DOHH2 (cell line): ENCODE data around the gene CENPP.

ENCODE experiments used
- H3F3A ChIP-seq: fragments of 200-600 bp; sonication (generic), shearing (Covaris generic); 2 replicates; pipeline ENCODE4 v1.6.0; 2016; ENCODE audit warnings: antibody characterized with exemption, mild to moderate bottlenecking; ENCODE audit not compliant: control insufficient read depth, insufficient read depth
- H3K27ac ChIP-seq: fragments of 200-600 bp; sonication (generic); 2 replicates; pipeline ENCODE4 v1.5.1; 2014; ENCODE audit warnings: low read depth, mild to moderate bottlenecking, low read length, moderate library complexity
- H3K27me3 ChIP-seq: fragments of 200-600 bp; sonication (generic); 2 replicates; pipeline ENCODE4 v1.6.1; 2014; ENCODE audit warnings: mild to moderate bottlenecking, low read length, mixed read lengths; ENCODE audit not compliant: control insufficient read depth
- H3K36me3 ChIP-seq: fragments of 200-600 bp; sonication (generic); 2 replicates; pipeline ENCODE4 v1.6.1; 2014; ENCODE audit warnings: mild to moderate bottlenecking, low read length, moderate library complexity, mixed read lengths; ENCODE audit not compliant: control insufficient read depth
- H3K4me1 ChIP-seq: fragments of 200-600 bp; sonication (generic); 2 replicates; pipeline ENCODE4 v1.6.1; 2014; ENCODE audit warnings: mild to moderate bottlenecking, low read length, mixed read lengths; ENCODE audit not compliant: control insufficient read depth
- H3K4me2 ChIP-seq: fragments of 200-600 bp; sonication (generic); 2 replicates; pipeline ENCODE4 v1.6.0; 2014; ENCODE audit warnings: mild to moderate bottlenecking, low read length, moderate library complexity
- H3K4me3 ChIP-seq: fragments of 200-600 bp; sonication (generic); 2 replicates; pipeline ENCODE4 v1.5.1; 2014; ENCODE audit warnings: mild to moderate bottlenecking, low read length, mixed read lengths
- H3K79me2 ChIP-seq: fragments of 200-600 bp; sonication (generic); 2 replicates; pipeline ENCODE4 v1.6.1; 2014; ENCODE audit warnings: mild to moderate bottlenecking, low read length, mixed read lengths; ENCODE audit not compliant: control insufficient read depth
- H3K9me2 ChIP-seq: fragments of 200-600 bp; sonication (generic); replicated peaks from 2 replicates; pipeline ENCODE4 v1.6.1; 2014; ENCODE audit warnings: mild to moderate bottlenecking, low read length, mixed read lengths; ENCODE audit not compliant: control insufficient read depth
- H3K9me3 ChIP-seq: fragments of 200-600 bp; sonication (generic); 2 replicates; pipeline ENCODE4 v1.6.1; 2014; ENCODE audit warnings: antibody characterized with exemption, low read length, mixed read lengths; ENCODE audit not compliant: control insufficient read depth, insufficient read depth
- H4K20me1 ChIP-seq: fragments of 200-600 bp; sonication (generic); 2 replicates; pipeline ENCODE4 v1.6.0; 2014; ENCODE audit warnings: low read depth, mild to moderate bottlenecking, antibody characterized with exemption, low read length, moderate library complexity; ENCODE audit not compliant: control insufficient read depth, insufficient read depth
- EZH2phosphoT487 ChIP-seq: fragments of 200-600 bp; sonication (generic); IDR thresholded peaks from 2 replicates; pipeline ENCODE4 v1.6.1; 2017; ENCODE audit warnings: borderline replicate concordance, mild to moderate bottlenecking, antibody characterized with exemption, low read length, moderate library complexity, mixed read lengths
- TF ChIP-seq, protein P1 (sequence below): fragments of 200-600 bp; sonication (generic); IDR thresholded peaks from one replicate; pipeline ENCODE4 v1.5.1; 2014; ENCODE audit warnings: antibody characterized with exemption, mild to moderate bottlenecking, low read depth, low read length; ENCODE audit not compliant: poor library complexity, severe bottlenecking

CENPP gene

DNA sequence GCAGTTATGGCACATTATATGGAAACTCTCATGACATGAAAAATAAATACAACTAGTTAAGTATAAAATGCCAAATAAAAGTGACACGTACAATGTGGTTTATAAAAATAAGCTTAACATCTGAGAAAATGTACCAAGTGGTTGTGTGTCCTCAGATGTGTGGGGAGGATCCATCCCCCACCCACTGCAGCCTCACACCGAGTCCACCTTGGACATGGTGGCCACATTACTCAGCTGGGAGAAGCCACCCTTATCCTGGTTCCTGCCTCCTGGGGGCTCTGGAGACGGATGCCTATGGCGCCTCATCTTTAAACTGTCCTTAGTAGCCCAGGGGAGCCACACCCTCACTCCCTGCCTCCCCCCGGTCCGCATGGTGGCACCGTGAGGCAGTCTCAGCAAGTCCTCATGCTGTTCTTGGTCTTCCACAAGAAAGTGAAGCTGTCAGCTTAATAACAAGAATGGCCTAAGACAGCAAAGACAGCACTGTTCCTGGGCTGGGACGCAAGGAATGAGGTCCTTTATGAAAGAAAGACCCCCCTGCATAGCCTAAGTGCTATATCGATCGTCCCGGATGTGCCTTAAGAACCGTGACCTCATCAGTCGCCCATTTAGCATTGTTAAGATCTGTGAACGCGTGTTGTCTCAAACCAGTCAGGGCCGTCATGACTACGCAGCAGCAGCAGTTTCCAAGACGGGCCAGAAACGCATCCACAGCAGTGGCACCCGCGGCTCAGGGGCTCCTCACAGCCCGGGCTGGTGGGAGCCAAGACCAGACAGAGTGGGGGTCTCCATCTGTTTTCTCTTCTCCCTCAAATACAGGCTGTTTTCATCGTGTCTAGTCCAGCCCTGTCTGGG lies 287.7 kb downstream of the CENPP start:
- Histone ChIP-seq H3K4me2 (no peak overlapping the region), H3K9me2 (no peaks in the 10 kb centered on the region), H3K79me2 (no peaks in the 10 kb centered on the region), H3K4me1 (no peaks in the 10 kb centered on the region), H3K36me3 (peaks cover 45% of the 10 kb centered on the region), H3F3A (no peaks in the 10 kb centered on the region), H4K20me1 (no peaks in the 10 kb centered on the region), H3K9me3 (no peaks in the 10 kb centered on the region), H3K4me3 (no peak overlapping the region), H3K27me3 (no peaks in the 10 kb centered on the region), H3K27ac (no peak overlapping the region)
- TF ChIP-seq, protein P1, sequence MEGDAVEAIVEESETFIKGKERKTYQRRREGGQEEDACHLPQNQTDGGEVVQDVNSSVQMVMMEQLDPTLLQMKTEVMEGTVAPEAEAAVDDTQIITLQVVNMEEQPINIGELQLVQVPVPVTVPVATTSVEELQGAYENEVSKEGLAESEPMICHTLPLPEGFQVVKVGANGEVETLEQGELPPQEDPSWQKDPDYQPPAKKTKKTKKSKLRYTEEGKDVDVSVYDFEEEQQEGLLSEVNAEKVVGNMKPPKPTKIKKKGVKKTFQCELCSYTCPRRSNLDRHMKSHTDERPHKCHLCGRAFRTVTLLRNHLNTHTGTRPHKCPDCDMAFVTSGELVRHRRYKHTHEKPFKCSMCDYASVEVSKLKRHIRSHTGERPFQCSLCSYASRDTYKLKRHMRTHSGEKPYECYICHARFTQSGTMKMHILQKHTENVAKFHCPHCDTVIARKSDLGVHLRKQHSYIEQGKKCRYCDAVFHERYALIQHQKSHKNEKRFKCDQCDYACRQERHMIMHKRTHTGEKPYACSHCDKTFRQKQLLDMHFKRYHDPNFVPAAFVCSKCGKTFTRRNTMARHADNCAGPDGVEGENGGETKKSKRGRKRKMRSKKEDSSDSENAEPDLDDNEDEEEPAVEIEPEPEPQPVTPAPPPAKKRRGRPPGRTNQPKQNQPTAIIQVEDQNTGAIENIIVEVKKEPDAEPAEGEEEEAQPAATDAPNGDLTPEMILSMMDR, result no peak
- no peak for TF ChIP-seq EZH2phosphoT487

DNA sequence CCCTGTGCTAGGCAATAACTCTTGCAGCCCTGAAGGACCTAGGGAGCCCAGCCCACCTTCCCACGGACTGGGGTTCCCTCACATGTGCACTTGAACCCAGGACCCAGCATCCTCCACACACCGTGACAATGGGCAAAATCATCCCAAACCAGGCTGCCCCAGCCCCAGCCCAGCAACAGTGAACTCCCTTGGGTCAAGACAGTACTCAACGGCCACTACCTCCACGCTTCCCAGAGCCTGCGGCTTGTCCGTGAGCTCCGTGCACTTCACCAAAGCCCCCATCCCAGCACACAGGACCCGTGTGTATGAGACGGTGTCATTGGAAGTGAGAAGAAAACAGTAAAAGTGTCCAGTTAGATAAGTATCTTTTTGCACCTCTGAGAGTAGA lies 288.4 kb downstream of the CENPP start:
- peaks cover 50% of the 10 kb centered on the region for H3K36me3 ChIP-seq
- H4K20me1 ChIP-seq, result no peaks in the 10 kb centered on the region
- H3K4me2 ChIP-seq, result no peak overlapping the region
- TF ChIP-seq EZH2phosphoT487, result no peak
- TF ChIP-seq, protein P1, result no peak
- no peaks in the 10 kb centered on the region for H3K79me2 ChIP-seq
- H3K27ac ChIP-seq, result no peak overlapping the region
- no peaks in the 10 kb centered on the region for H3K9me3 ChIP-seq
- H3K4me3 ChIP-seq, result no peak overlapping the region
- no peaks in the 10 kb centered on the region for H3K9me2 ChIP-seq
- H3F3A ChIP-seq, result no peaks in the 10 kb centered on the region
- no peaks in the 10 kb centered on the region for H3K4me1 ChIP-seq
- H3K27me3 ChIP-seq, result no peaks in the 10 kb centered on the region

DNA sequence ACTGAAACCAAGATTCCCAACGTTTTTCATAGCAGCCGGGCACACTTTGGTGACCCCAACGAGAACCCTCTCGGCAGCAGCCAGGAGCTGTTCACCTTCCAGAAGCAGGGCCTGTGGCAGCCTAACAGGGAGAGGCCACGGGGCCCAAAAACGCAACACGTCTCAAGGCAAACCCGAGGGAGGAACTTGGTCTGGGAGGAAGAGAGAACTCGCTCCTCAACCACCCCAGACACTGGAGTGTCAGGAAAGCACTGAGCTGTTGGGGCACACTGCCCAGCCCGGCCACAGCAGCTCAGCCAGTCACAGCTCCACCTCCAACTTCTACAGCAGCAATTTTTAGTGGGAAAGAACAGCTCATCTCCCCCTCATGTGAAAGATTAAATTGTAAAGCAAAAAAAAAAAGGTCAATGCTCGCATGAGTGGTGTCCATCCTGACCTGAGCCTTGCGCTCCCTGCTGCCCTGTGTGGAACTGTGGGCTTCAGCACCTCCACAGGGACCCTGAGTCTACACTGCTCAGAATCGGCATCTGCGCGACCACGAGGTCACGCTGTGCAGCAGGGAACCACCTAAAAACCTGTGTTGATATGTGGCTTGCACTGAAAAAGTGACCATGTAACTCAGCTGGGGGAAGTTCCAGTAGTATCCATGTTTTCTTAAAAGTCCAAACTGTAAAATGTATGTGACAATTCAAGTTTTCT lies 289.2 kb downstream of the CENPP start:
- H3K9me2 ChIP-seq, result no peaks in the 10 kb centered on the region
- no peaks in the 10 kb centered on the region for H3K9me3 ChIP-seq
- TF ChIP-seq EZH2phosphoT487, result no peak
- TF ChIP-seq, protein P1, result no peak
- no peak overlapping the region for H3K27ac ChIP-seq
- no peak overlapping the region for H3K4me3 ChIP-seq
- H3K36me3 ChIP-seq, result peaks cover 50% of the 10 kb centered on the region
- H3K4me1 ChIP-seq, result no peaks in the 10 kb centered on the region
- no peaks in the 10 kb centered on the region for H3K27me3 ChIP-seq
- H3F3A ChIP-seq, result no peaks in the 10 kb centered on the region
- H3K79me2 ChIP-seq, result no peaks in the 10 kb centered on the region
- no peak overlapping the region for H3K4me2 ChIP-seq
- H4K20me1 ChIP-seq, result no peaks in the 10 kb centered on the region; the same call in 1 of the 2 replicates
